Loucy (cell line): ENCODE results near the gene MARCKSL1.
A peak's percentile ranks its signal among the peaks of the same experiment; 100 is the strongest.

Source experiments
- H2AFZ ChIP-seq: fragments of 200-600 bp; sonication (generic); 2 replicates; pipeline ENCODE4 v1.6.0; 2016; ENCODE audit warnings: antibody characterized with exemption, mild to moderate bottlenecking, low read length, moderate library complexity
- H3F3A ChIP-seq: fragments of 200-600 bp; 2 replicates; pipeline ENCODE4 v1.6.0; 2016; ENCODE audit warnings: antibody characterized with exemption, low read depth, mild to moderate bottlenecking
- H3K27me3 ChIP-seq: fragments of 200-600 bp; sonication (generic); 2 replicates; pipeline ENCODE4 v1.6.1; 2014; ENCODE audit warnings: low read length, mild to moderate bottlenecking; ENCODE audit not compliant: insufficient read depth, poor library complexity, severe bottlenecking
- H3K36me3 ChIP-seq: fragments of 200-600 bp; sonication (generic); 2 replicates; pipeline ENCODE4 v1.6.1; 2016; ENCODE audit warnings: low read length; ENCODE audit not compliant: insufficient read depth
- H3K4me1 ChIP-seq: fragments of 200-600 bp; sonication (generic); 2 replicates; pipeline ENCODE4 v1.5.1; 2014; ENCODE audit warnings: low read length, mild to moderate bottlenecking; ENCODE audit not compliant: insufficient read depth, poor library complexity, severe bottlenecking
- H3K4me2 ChIP-seq: fragments of 200-600 bp; sonication (generic); 2 replicates; pipeline ENCODE4 v1.6.0; 2014; ENCODE audit warnings: antibody characterized with exemption, low read length, low read depth, mild to moderate bottlenecking; ENCODE audit not compliant: poor library complexity, severe bottlenecking
- H3K4me3 ChIP-seq: fragments of 200-600 bp; sonication (generic); 2 replicates; pipeline ENCODE4 v1.5.1; 2014; ENCODE audit warnings: low read length, mild to moderate bottlenecking, mixed read lengths; ENCODE audit not compliant: poor library complexity, severe bottlenecking
- H3K79me2 ChIP-seq: fragments of 200-600 bp; sonication (generic); 2 replicates; pipeline ENCODE4 v1.6.1; 2014; ENCODE audit warnings: low read length; ENCODE audit not compliant: insufficient read depth
- H3K9ac ChIP-seq: fragments of 200-600 bp; sonication (generic); 2 replicates; pipeline ENCODE4 v1.6.0; 2014; ENCODE audit warnings: mild to moderate bottlenecking, low read depth, low read length, moderate library complexity; ENCODE audit not compliant: poor library complexity, severe bottlenecking
- H3K9me2 ChIP-seq: fragments of 200-600 bp; sonication (generic); replicated peaks from 2 replicates; pipeline ENCODE4 v1.6.1; 2016; ENCODE audit warnings: low read depth, low read length, mixed read lengths
- H3K9me3 ChIP-seq: fragments of 200-600 bp; sonication (generic); 2 replicates; pipeline ENCODE4 v1.6.1; 2014; ENCODE audit warnings: mild to moderate bottlenecking, antibody characterized with exemption, low read length, low read depth; ENCODE audit not compliant: insufficient read depth
- H4K20me1 ChIP-seq: fragments of 200-600 bp; sonication (generic); 2 replicates; pipeline ENCODE4 v1.6.0; 2014; ENCODE audit warnings: antibody characterized with exemption, low read length, mild to moderate bottlenecking; ENCODE audit not compliant: insufficient read depth, poor library complexity, severe bottlenecking
- CTCF ChIP-seq: fragments of 200-600 bp; sonication (generic); conservative IDR thresholded peaks from 2 replicates; pipeline ENCODE4 v1.5.1; 2014; ENCODE audit warnings: mild to moderate bottlenecking, antibody characterized with exemption, low read length
- EZH2phosphoT487 ChIP-seq: fragments of 200-600 bp; IDR thresholded peaks from 2 replicates; pipeline ENCODE4 v1.6.1; 2018; ENCODE audit warnings: antibody characterized with exemption, mild to moderate bottlenecking, moderate library complexity, borderline replicate concordance

The MARCKSL1 gene

GRCh38 chr1:32351399-32352238, 15.6 kb upstream of the MARCKSL1 start:
- H4K20me1 ChIP-seq = no peaks in the 10 kb centered on the region
- peak overlapping the region; percentile 84 for H3K9ac ChIP-seq
- peak overlapping the region; percentile 77 for H3K4me3 ChIP-seq
- no peaks in the 10 kb centered on the region for H3K9me3 ChIP-seq
- H3K79me2 ChIP-seq = no peaks in the 10 kb centered on the region
- no peaks in the 10 kb centered on the region for H3F3A ChIP-seq
- H3K4me2 ChIP-seq = peak overlapping the region; percentile 89
- no peaks in the 10 kb centered on the region for H3K36me3 ChIP-seq
- TF ChIP-seq CTCF = no peak; the same call in 1 of the 2 replicates
- no peak for TF ChIP-seq EZH2phosphoT487
- no peaks in the 10 kb centered on the region for H3K9me2 ChIP-seq
- peak overlapping the region; percentile 91 for H2AFZ ChIP-seq
- no peaks in the 10 kb centered on the region for H3K27me3 ChIP-seq
- H3K4me1 ChIP-seq = peaks cover 34% of the 10 kb centered on the region

GRCh38 chr1:32350785-32351398, 14.9 kb upstream of the MARCKSL1 start:
- H3K9ac ChIP-seq = peak overlapping the region; percentile 84
- H2AFZ ChIP-seq = peak overlapping the region; percentile 91
- no peaks in the 10 kb centered on the region for H3K79me2 ChIP-seq
- peak overlapping the region; percentile 52 for H3K4me2 ChIP-seq
- H3K9me3 ChIP-seq = no peaks in the 10 kb centered on the region
- peaks cover 34% of the 10 kb centered on the region for H3K4me1 ChIP-seq
- no peaks in the 10 kb centered on the region for H4K20me1 ChIP-seq
- TF ChIP-seq EZH2phosphoT487 (no peak), CTCF (peak; percentile 66)
- no peaks in the 10 kb centered on the region for H3F3A ChIP-seq
- peak overlapping the region; percentile 77 for H3K4me3 ChIP-seq
- no peaks in the 10 kb centered on the region for H3K27me3 ChIP-seq
- H3K36me3 ChIP-seq = no peaks in the 10 kb centered on the region
- H3K9me2 ChIP-seq = no peaks in the 10 kb centered on the region

GRCh38 chr1:32349211-32349708, 13.2 kb upstream of the MARCKSL1 start:
- no peak overlapping the region for H3K4me3 ChIP-seq
- no peaks in the 10 kb centered on the region for H3K27me3 ChIP-seq
- H3F3A ChIP-seq = no peaks in the 10 kb centered on the region
- H3K4me2 ChIP-seq = peak overlapping the region; percentile 40
- H3K9me3 ChIP-seq = no peaks in the 10 kb centered on the region
- H3K79me2 ChIP-seq = no peaks in the 10 kb centered on the region
- peaks cover 34% of the 10 kb centered on the region for H3K4me1 ChIP-seq
- no peaks in the 10 kb centered on the region for H3K36me3 ChIP-seq
- no peaks in the 10 kb centered on the region for H4K20me1 ChIP-seq
- TF ChIP-seq EZH2phosphoT487 (no peak), CTCF (no peak)
- no peak overlapping the region for H3K9ac ChIP-seq
- no peak overlapping the region for H2AFZ ChIP-seq
- no peaks in the 10 kb centered on the region for H3K9me2 ChIP-seq
